GM19452 (cell line): ENCODE data around the gene FAM8A1.

Source experiments
- ATAC-seq: cut with Tn5 transposase; IDR thresholded peaks from one replicate; pipeline ENCODE4 v1.9.1; 2021; ENCODE audit not compliant: unreplicated experiment

Gene FAM8A1

GRCh38 chr6:17601386-17601703 is 1.2 kb downstream of the FAM8A1 start:
- ATAC-seq, result no peak

DNA sequence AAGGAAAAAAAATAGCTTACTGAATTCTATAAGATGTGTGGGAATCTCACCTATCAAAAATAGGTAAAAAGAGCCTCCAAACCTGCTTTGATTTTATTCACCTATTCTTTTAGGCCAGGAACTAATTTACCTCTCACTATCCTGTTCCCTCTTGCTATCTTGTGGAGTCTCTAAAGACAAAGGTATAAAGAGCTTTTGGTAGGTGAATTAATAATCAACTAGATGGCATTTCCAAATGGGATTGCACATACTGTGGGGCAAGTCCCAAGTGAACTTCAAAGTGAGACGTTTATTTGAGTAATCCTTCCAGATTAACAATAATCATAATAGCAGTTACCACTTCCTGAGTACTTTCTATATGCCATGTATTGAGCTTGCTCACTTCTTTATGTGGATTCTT is 2.8 kb downstream of the FAM8A1 start:
- no peak for ATAC-seq

GRCh38 chr6:17606606-17607005 is 6.5 kb downstream of the FAM8A1 start:
- ATAC-seq, result no peak

GRCh38 chr6:17610835-17611234 is 10.7 kb downstream of the FAM8A1 start:
- no peak for ATAC-seq

DNA sequence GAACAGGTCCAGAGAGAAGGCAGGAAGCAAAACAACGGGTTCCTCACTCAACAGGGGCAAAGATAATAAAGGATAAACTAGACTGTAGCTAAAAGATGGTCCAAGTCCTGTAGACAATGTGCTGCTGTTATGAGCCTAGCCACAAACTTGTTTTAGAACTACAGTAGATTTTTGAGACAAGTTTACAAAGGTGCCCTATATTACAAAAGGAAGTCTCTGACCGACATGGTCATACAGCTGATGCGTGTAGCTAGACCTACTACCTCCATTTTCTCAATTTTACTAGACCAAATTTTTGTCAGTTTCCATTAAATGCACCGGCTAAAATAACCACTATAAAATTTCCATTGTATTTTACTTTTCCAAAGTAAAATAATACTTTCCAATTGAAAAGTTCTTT is 11.9 kb downstream of the FAM8A1 start:
- ATAC-seq, result no peak

DNA sequence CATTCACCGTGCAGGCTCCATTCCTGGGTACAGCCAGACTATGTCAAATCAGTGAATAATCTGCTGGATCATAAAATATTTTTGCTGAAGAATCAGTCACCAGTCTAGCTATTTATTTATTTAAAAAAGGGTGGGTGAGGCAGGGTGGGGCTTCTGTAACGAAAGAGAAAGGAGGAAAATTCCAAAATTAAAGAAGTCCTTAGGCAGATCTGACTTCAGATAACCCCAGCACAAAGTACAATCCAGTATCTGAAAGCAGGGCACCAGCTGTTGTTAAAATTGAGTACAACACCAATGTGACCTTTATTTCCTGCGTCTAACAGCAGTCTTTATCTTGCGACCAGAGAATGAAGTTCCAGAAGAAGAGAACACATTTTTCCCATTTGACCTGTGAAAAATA is 15.7 kb downstream of the FAM8A1 start:
- ATAC-seq, result no peak

DNA sequence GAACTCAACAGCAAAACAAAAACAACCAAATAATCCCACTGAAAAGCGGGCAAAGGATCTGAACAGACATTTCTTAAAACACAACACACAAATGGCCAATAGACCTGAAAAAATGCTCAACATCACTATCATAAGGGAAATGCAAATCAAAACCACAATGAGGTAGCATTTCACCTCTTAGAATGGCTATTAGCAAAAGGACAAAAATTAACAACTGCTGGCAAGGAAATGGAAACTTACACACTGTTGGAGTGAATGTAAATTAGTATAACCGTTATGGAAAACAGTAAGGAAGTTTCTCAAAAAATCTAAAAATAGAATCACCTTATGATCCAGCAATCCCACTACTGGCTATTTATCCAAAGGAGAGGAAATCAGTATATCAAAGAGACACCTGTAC is 20.9 kb downstream of the FAM8A1 start:
- ATAC-seq, result peak; percentile 83

- no peak for ATAC-seq
Observed at GRCh38 chr6:17622144-17622543, 22.0 kb downstream of the FAM8A1 start.

DNA sequence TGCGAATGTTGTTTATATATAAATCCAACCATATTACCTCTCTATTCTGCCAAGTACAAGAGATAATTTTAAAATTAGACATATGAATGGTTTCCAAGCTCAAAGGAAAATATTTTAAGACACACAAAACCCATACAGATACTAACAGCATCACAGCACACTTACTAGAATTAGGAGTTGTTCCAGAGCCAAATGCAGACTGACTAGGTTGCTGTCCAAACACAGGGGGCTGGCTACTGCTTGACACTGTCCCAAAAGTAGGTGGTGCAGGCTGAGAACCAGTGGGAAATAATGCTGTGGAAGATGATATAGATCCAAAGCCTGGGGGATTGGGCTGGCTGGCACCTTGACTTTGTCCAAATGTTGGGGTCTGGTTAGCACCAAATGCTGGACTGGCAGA is 24.3 kb downstream of the FAM8A1 start:
- no peak for ATAC-seq

GRCh38 chr6:17628873-17629272 is 28.8 kb downstream of the FAM8A1 start:
- no peak for ATAC-seq

GRCh38 chr6:17629824-17630510 is 29.9 kb downstream of the FAM8A1 start:
- ATAC-seq, result no peak

DNA sequence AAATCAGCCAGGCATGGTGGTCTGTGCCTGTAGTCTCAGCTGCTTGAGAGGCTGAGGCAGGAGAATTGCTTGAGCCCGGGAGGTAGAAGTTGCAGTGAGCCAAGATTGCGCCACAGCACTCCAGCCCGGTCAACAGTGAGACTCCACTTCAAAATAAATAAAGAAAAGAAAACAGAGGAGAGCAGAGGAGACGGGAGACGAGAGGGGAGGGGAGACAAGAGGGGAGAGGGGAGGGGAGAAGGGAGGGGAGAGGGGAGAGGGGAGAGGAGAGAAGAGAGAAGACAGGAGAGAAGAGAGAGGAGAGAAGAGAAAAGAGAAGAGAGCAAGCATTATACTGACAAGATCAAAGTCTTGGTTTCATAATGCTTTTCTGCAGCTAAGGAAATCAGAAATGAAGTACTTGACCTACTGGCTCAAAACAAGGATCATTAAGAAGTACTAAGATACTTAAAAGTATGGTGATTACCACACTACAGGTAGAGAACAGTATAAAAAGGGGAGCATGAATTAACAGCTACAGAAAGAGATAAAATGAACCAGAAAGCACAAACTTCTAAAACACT is 30.5 kb downstream of the FAM8A1 start:
- no peak for ATAC-seq

GRCh38 chr6:17632934-17633333 is 32.8 kb downstream of the FAM8A1 start:
- ATAC-seq, result no peak

- ATAC-seq, result no peak
Observed at GRCh38 chr6:17633465-17634188, 33.5 kb downstream of the FAM8A1 start.

DNA sequence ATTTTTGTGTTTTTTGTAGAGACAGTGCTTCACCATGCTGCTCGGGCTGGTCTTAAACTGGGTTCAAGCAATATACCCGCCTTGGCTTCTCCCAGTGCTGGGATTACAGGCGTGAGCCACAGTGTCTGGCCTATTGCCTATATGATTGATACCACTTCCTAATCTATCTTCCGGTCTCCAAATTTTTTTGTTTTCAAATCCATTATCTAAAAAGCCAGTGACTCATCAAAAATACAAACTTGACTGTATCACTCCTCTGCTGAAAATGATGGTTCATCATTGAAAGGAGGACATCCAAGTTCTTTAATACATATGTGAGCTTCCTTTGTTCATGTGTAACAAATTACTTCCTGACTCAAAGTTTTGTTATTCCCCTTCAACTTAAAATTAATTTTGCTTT is 35.5 kb downstream of the FAM8A1 start:
- ATAC-seq, result no peak

DNA sequence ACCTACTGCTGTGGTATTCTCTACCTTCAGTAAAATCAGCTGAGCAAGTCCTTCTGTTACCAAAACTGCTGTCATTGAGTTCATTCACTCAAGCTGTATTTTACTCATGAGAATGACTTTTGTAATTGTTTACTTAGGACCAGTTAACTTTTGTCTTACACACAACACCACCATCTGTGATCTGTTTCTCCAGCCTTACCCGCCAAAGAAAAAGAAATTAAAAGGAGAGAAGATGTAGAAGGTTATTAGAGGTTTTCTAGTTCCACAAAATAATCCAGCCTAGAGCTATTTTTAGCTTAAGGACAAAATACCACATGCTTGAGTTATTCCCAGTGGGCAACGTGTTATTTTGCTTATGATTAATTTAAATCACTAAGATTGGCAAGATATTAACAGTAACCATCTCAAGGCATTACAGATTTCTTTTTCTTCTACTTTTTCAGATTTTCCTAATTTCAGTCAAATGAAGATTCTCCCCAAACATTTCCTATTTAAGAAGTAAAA is 38.2 kb downstream of the FAM8A1 start:
- no peak for ATAC-seq

GRCh38 chr6:17640477-17640917 is 40.4 kb downstream of the FAM8A1 start:
- ATAC-seq, result no peak

DNA sequence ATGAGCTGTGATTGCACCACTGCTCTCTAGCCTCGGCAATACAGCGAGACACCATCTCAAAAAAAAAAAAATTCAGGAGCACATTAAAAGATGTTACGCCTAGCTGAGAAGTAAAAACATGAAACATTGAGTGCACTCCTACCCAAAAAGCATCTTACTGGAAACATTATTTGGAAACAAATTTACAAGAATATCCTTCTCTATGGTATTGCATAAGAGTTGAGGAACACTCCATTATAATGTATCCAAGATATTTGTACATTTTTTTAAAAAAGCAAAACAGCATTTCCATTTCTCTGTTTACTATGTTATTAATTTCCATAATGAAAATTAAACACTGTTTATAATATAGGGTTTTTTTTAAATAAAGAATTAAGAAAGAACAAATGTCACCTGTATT is 48.6 kb downstream of the FAM8A1 start:
- ATAC-seq, result no peak

GRCh38 chr6:17650656-17651309 is 50.7 kb downstream of the FAM8A1 start:
- no peak for ATAC-seq

DNA sequence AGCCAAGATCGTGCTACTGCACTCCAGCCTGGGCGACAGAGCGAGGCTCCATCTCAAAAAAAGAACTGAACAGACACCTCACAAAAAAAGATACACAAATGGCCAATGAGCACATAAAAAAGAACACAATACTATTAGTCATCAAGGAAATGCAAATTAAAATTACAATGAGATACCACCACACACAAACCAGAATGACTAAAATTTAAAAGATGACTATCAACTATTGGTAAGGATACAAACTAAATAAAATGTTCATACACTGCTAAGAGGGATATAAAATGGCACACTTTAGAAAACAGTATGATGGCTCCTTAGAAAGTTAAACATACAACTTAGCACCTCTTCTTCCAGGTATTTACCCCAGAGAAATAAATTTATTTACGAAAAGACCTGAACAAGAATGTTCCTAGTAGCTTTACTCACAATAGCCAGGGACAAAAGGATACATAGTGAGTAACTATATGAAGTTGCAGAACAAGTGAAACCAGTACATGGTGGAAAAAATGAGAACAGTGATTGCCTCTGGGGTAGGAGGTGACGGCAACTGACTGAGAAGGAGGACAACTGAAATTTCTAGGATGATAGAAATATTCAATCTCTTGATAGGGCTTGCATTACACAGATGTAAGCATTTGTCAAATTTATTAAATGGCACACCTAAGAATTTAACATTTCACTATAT is 53.2 kb downstream of the FAM8A1 start:
- ATAC-seq, result no peak

- ATAC-seq, result no peak
Observed at GRCh38 chr6:17656092-17656491, 56.0 kb downstream of the FAM8A1 start.
